NCI-H82 treated with DMSO at 0.1 percent for 48 hours (cell line): Measurements from ENCODE around the gene S100A9.

ENCODE experiments used
- DNase-seq: peaks from one replicate; lab custom pipeline; 2025; ENCODE audit not compliant: unreplicated experiment; lab: John Stamatoyannopoulos, UW

The S100A9 gene

GRCh38 chr1:153360592-153361479 lies 3.2 kb downstream of the S100A9 start:
- DNase-seq, result no peak

DNA sequence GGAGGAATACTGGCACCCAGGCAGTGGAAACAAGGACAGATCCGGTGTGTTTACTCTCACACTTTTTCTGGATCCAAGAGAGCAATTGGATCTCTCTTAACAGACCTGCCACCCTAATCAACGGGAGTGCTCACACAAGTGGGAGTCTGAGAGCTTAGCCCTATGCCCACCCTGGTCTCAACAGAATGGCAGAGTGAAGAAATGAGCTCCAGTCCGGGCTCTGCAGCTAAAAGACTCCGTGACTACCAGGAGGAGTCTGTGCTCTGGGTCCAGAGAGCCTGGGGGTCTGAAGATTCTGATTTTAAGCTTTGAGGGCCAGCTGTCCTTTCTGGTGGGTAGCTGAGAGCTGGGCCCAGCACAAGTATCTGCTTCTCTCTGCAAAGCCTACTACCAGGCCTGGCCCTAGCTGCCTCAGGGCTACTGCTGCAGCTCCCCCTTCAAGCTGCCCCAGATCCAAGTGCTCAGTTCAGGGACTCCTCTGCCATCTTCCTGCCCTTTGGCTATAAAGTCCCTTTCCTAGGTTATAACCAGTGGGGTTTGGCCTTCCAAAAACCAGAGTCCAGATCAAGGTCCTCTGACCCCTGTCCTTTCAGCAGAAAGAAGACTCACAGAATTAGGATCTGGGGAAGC lies 3.9 kb downstream of the S100A9 start:
- DNase-seq, result no peak

- no peak for DNase-seq
These were observed 4.6 kb downstream of the S100A9 start for GRCh38 chr1:153362187-153362775.

DNA sequence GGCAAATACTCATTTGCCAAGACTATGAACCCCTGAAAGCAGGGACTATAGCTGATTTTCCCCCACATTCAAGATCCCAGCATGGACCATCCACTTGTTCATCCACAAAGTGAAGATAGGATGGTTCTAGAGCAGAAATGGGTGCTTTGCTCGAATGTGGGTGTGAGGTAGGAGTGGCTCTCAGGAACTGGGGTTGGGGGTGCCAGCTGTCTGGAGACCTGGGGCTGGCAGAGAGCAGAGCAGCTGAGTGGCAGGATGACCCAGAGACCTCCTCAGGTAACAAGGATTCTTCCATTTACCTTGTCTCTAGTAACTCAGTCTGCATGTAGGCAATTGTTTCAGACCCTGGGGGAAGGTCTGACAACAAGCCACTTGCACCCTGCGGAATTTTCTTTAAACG lies 6.0 kb downstream of the S100A9 start:
- DNase-seq, result no peak

- DNase-seq, result no peak
These were observed 6.5 kb downstream of the S100A9 start for GRCh38 chr1:153364156-153364555.

- no peak for DNase-seq
These were observed 7.4 kb downstream of the S100A9 start for GRCh38 chr1:153364766-153365666.

DNA sequence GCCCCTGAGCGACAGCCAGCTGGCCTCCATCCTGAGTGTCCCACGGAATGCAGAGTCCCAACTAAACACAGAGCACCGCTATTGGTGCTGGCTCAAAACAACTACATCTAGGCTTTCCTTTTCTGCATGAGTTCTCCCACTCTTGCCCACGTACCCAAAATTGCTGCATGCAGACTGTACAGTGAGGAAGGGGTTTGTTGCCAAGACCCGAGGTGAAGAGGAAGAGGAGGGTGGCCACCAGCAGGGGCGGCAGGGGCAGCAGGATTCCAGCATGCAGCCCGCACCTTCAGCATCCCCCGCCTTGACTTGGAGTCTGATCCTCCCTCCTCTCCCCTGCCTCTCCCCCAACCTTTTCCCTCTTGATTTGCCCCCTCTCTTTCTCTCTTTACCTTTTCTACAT lies 8.0 kb downstream of the S100A9 start:
- no peak for DNase-seq

- DNase-seq, result no peak
These were observed 8.6 kb downstream of the S100A9 start for GRCh38 chr1:153366261-153366660.

DNA sequence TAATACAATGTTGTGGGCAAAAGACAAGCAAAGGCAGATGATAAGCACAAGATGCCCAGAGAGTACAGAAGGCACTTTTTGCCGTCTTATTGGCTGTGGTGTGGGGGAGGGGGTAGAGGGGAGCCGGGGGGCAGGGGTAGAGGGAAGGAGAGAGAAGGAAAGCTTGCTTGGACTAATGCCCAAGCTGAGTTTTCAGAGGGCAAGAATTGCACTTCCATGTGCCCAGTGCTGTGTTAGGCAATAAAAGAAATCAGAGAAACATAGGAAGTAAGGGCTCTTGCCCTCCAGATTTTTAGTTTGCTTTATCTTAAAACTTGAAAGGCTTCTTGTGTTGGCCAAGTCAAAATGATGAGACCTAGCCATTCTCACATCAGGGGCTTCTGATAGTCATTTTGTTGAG lies 9.4 kb downstream of the S100A9 start:
- DNase-seq, result no peak

DNA sequence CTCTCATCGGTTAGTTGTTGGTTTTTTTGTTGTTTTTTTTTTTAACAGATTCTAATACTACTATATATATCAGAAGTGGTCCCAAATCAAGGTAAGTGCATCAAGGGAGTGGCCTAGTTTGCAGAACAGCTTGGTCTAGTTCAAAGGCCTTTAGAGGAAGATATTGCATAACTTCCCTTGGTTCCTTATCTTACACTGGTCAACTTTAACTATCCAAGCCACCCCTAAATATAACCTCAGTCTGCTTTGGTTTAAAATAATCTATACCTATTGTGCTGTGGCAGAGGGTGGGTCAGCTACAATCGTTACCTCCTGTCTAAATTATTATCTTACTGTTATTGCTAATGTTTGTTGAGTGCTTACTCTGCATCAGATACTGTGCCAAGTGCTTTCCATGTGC lies 10.8 kb downstream of the S100A9 start:
- no peak for DNase-seq

- no peak for DNase-seq
These were observed 12.5 kb downstream of the S100A9 start for GRCh38 chr1:153370146-153370545.

DNA sequence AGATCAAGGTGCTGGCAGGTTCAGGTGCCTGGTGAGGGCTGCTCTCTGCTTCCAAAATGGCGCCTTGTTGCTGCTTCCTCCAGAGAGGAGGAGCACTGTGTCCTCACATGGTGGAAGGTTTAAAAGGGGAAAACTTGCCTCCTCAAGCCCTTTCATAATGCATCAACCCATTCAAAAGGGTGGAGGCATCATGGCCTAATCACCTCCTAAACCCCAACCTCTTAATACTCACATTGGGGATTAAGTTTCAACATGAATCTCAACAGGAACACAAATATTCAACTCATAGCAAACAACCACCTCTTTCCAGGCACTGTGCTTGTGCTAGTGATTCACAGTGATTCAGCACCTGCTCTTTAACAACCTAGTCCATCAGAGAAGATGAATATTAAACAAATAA lies 13.6 kb downstream of the S100A9 start:
- DNase-seq, result no peak

DNA sequence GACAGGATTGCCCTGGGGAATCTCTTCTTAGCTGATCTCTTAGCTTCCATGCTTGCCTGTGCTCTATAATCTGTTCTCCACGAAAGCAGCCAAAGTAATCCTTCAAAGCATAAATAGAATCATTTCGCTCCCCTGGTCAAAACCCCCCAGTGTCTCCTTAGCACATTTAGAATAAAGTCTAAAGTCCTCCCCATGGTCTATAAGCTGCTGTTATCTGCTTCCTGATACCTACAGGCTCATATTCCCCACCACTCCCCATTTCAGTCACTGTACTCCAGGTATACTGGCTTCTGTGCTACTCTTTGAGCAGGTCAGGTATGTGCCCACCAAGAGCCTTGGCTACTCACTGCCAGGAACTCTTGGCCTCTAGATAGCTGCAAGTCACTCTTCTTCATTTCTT lies 14.9 kb downstream of the S100A9 start:
- no peak for DNase-seq

- DNase-seq, result no peak
These were observed 16.4 kb downstream of the S100A9 start for GRCh38 chr1:153374071-153374470.

GRCh38 chr1:153375511-153375910 lies 17.9 kb downstream of the S100A9 start, which contains the start of gene S100A12:
Gene S100A12, minus strand, starts transcription at chr1:153375621. Its CDS starts 1,029 bp downstream, at chr1:153374592.
- DNase-seq, result no peak

- no peak for DNase-seq
These were observed 21.9 kb downstream of the S100A9 start for GRCh38 chr1:153379591-153379990.

DNA sequence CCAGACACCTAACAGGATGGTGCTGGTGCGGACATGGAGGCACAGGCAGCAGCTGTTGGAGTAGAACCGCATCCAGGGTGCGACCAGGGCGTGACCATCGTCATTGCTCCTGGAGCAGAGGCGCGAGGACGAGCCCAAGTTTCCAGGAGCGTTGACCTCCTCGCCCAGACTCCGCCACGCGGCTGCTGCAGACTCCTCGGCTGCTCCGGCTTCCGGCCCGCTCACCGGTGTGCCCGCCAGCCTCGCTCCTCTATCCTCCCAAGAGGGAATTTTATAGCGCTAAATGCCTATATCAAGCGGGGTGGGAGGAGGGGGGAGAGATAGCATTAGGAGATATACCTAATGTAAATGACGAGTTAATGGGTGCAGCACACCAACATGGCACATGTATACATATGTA lies 23.1 kb downstream of the S100A9 start:
- no peak for DNase-seq

GRCh38 chr1:153384958-153385580 lies 27.4 kb downstream of the S100A9 start:
- DNase-seq, result no peak

DNA sequence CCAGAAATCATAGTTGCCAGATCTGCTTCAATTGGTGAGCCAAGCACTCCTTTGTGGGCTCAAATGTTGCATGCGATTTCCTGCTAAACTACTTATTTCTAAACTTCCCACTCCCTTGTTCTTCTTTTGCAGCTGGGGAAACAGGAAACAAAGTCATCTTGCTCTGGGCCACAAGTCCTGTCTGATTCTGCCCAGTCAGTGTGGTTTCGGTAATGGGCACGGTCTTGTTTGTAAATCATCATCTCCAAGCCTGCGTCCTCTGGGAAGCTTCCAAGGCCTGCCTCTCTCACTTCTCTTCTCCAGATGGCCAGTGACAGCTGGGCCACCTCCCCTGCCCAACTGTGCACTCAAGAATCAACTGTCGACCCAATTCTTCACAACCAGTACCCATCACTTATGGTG lies 28.8 kb downstream of the S100A9 start:
- no peak for DNase-seq

DNA sequence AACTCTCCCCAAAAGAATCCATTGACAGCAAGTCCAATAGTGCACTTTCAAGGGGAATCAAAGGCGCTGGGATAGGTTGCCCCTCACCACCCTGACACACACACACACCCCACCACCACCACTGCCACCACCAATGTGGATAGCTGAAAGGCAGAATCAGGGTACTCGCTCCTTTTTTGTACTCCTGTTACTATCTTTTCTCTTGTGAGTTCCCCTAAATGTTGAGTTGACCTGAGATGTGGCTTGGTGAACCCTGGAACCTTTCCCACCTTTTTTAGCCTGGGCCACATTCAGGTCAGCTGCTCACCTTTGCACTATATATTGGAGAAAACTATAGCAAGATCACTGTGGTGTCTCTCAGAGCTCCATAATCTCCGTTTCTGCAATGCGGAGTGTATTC lies 29.3 kb downstream of the S100A9 start:
- DNase-seq, result no peak

- no peak for DNase-seq
These were observed 30.1 kb downstream of the S100A9 start for GRCh38 chr1:153387785-153388184.
